Kidney glomerular epithelial cell (primary cell): ENCODE data around the gene IFNA14.
"Not testable (repeated sequence)": the region's sequence is repeated elsewhere in the genome, so short reads cannot be mapped to it uniquely, and the experiment has no call there.

Experiments
- DNase-seq: peaks from one replicate; lab custom pipeline; 2025; lab: John Stamatoyannopoulos, UW

The IFNA14 gene

GRCh38 chr9:21213411-21214326, 26.1 kb downstream of the IFNA14 start:
- not testable (repeated sequence) for DNase-seq

GRCh38 chr9:21212160-21212559, 27.6 kb downstream of the IFNA14 start:
- not testable (repeated sequence) for DNase-seq

- not testable (repeated sequence) for DNase-seq
Observed at GRCh38 chr9:21210782-21211181, 29.0 kb downstream of the IFNA14 start.

- no peak for DNase-seq
Observed at GRCh38 chr9:21210311-21210710, 29.5 kb downstream of the IFNA14 start.

GRCh38 chr9:21207043-21207442, 32.8 kb downstream of the IFNA14 start, which contains the start of gene IFNA10:
Gene IFNA10 (minus strand): TSS chr9:21207143. CDS start chr9:21207097, 46 bp downstream.
- DNase-seq = not testable (repeated sequence)

- DNase-seq = no peak
Observed at GRCh38 chr9:21205204-21205603, 34.6 kb downstream of the IFNA14 start.

GRCh38 chr9:21202105-21202504, 37.7 kb downstream of the IFNA14 start, which contains the start of gene IFNA7:
Gene IFNA7 (minus strand): TSS chr9:21202205. CDS start chr9:21202165, 40 bp downstream.
- DNase-seq = not testable (repeated sequence)

GRCh38 chr9:21194867-21195776, 44.7 kb downstream of the IFNA14 start:
- DNase-seq = peak; percentile 22
